ENCODE results near the gene MAPK10. TPM values are rescaled to one million over a fixed set of nuclear protein-coding genes. Genes with fewer than 3 reads are reported as not detected.

MAPK10 gene
- total RNA-seq, 1 donor from 2014 or later: 19.2 TPM

DNA sequence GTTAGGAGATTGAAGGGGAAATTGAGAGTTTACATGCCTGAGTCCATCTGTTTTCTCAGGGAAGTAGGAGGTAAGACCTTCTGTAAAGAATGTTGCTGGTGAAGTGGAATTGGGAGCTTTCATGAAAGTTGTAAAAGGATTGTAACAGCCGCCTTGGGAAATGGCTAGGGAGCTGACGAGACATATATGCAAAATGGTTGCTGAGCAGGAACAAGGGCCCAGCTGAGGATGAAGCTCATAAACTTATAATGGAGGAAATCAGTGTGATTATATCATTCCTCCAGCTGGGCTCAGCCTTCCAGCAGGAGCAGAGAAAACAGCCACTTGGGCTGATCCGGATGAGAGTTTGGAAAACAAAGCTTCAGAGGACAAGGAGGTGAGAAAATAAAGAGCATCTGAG is 208.7 kb downstream of the MAPK10 start:
- Mint-ChIP-seq H3K36me3 (ENCODE audit: unreplicated experiment) (peaks cover 3% of the 10 kb centered on the region), H3K9me3 (ENCODE audit: unreplicated experiment) (peaks cover 4% of the 10 kb centered on the region), H3K27ac (ENCODE audit: unreplicated experiment) (no peak overlapping the region), H3K27me3 (ENCODE audit: unreplicated experiment) (peaks cover 10% of the 10 kb centered on the region), H3K4me1 (ENCODE audit: unreplicated experiment) (no peaks in the 10 kb centered on the region), H3K4me3 (ENCODE audit: unreplicated experiment) (no peak overlapping the region)
- DNase-seq (ENCODE audit: extremely low spot score, unreplicated experiment): no peak
- TF ChIP-seq, protein P1, sequence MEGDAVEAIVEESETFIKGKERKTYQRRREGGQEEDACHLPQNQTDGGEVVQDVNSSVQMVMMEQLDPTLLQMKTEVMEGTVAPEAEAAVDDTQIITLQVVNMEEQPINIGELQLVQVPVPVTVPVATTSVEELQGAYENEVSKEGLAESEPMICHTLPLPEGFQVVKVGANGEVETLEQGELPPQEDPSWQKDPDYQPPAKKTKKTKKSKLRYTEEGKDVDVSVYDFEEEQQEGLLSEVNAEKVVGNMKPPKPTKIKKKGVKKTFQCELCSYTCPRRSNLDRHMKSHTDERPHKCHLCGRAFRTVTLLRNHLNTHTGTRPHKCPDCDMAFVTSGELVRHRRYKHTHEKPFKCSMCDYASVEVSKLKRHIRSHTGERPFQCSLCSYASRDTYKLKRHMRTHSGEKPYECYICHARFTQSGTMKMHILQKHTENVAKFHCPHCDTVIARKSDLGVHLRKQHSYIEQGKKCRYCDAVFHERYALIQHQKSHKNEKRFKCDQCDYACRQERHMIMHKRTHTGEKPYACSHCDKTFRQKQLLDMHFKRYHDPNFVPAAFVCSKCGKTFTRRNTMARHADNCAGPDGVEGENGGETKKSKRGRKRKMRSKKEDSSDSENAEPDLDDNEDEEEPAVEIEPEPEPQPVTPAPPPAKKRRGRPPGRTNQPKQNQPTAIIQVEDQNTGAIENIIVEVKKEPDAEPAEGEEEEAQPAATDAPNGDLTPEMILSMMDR (IDR thresholded peaks at IDR 0.05): no peak

DNA sequence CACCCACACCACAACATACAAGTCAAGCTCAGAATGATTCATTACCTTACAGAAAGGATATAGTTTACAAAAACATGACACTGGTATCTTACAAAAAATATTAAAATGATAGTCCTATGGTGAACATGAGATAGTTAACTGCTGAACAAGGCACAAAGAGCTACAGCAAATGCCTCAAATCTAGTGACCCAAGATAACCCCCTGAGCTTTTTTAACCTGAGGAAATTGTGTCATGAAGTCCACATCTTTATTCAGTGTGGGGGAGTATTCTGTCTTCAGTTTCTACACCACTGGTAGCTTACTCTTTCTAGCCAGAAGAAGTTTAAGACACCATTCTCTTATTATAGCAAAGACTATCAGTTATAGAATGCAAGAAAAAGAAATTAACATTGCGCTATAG is 218.7 kb downstream of the MAPK10 start:
- Mint-ChIP-seq H3K36me3 (ENCODE audit: unreplicated experiment) (no peaks in the 10 kb centered on the region), H3K27ac (ENCODE audit: unreplicated experiment) (no peak overlapping the region), H3K27me3 (ENCODE audit: unreplicated experiment) (peaks cover under 1% of the 10 kb centered on the region), H3K4me1 (ENCODE audit: unreplicated experiment) (no peaks in the 10 kb centered on the region), H3K4me3 (ENCODE audit: unreplicated experiment) (no peak overlapping the region), H3K9me3 (ENCODE audit: unreplicated experiment) (no peaks in the 10 kb centered on the region)
- TF ChIP-seq, protein P1 (IDR thresholded peaks at IDR 0.05): no peak
- no peak for DNase-seq (ENCODE audit: extremely low spot score, unreplicated experiment)

DNA sequence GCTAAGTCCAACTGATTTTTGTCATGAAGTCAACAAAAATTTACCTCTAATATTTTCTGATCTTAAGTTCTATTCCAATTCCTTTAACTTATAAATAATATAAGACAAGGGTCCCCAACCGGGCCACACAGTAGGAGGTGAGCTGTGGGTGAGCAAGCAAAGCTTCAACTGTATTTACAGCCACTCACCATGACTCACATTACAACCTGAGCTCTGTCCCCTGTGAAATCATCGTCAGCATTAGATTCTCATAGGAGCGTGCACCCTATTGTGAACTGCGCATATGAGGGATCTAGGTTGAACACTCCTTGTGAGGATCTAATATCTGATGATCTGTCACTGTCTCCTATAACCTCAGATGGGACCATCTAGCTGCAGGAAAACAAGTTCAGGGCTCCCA is 227.4 kb downstream of the MAPK10 start:
- TF ChIP-seq, protein P1 (IDR thresholded peaks at IDR 0.05): no peak
- no peaks in the 10 kb centered on the region for H3K36me3 Mint-ChIP-seq (ENCODE audit: unreplicated experiment)
- H3K4me1 Mint-ChIP-seq (ENCODE audit: unreplicated experiment): no peaks in the 10 kb centered on the region
- no peak overlapping the region for H3K4me3 Mint-ChIP-seq (ENCODE audit: unreplicated experiment)
- H3K27me3 Mint-ChIP-seq (ENCODE audit: unreplicated experiment): no peaks in the 10 kb centered on the region
- no peak overlapping the region for H3K27ac Mint-ChIP-seq (ENCODE audit: unreplicated experiment)
- no peak for DNase-seq (ENCODE audit: extremely low spot score, unreplicated experiment)
- no peaks in the 10 kb centered on the region for H3K9me3 Mint-ChIP-seq (ENCODE audit: unreplicated experiment)

DNA sequence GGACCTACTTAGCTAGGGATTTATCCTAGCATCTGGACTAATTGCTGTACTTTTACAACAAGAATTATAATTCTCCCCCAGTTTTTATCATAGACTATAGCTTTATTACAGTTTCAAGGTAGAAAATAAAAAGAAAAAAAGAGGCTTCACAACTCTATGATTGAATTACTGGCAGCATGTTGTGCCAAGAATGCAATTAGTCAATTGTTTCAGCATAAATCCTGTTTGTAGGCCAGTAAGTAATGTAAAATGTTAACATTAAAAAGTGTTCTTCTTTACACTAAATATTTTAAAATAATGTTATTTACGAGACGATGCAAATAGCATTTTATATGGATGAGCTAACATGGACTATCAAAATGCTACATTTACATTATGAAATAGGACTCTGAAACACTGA is 228.4 kb downstream of the MAPK10 start:
- no peaks in the 10 kb centered on the region for H3K27me3 Mint-ChIP-seq (ENCODE audit: unreplicated experiment)

DNA sequence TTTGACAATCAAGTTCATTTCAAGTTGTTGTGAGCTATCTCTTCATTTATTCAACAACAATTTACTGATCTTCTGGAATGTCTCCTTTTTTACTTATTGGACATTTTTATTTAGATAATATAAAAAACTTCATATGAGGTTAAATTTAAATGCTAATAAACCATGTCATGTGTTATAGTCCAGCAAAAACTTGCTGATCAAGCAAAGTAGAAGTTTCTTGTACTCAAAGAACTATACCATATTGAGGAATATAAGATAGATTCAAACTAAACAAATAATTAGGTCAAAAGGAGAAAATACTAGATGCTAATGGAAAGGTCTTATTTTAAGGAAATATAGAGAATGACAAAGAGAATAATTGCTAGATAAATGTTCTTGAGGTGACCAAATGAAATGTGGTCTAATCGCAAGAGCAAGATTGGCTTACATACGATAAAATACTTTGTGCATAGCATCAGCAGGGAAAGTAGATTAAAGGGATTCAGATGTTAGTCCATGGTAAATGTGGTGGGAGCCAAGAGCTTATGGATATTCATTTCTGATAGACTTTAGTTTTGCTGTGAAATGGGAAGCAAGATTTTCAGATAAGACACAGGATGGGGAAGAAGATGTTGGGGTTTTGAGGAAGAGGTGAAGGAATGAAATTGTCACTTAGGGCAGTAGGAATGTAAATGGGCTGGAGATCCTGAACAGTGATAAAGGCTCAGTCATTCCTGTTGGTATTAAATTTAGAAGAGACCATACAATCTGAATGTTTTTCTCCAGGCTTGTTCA is 229.5 kb downstream of the MAPK10 start:
- Mint-ChIP-seq H3K36me3 (ENCODE audit: unreplicated experiment) (no peaks in the 10 kb centered on the region), H3K27ac (ENCODE audit: unreplicated experiment) (no peak overlapping the region), H3K27me3 (ENCODE audit: unreplicated experiment) (no peaks in the 10 kb centered on the region), H3K4me1 (ENCODE audit: unreplicated experiment) (no peaks in the 10 kb centered on the region), H3K4me3 (ENCODE audit: unreplicated experiment) (no peak overlapping the region), H3K9me3 (ENCODE audit: unreplicated experiment) (no peaks in the 10 kb centered on the region)
- no peak for DNase-seq (ENCODE audit: extremely low spot score, unreplicated experiment)
- TF ChIP-seq, protein P1 (IDR thresholded peaks at IDR 0.05): no peak

More for the DNA sequence above, 228.4 kb downstream of the MAPK10 start:
- TF ChIP-seq, protein P1 (IDR thresholded peaks at IDR 0.05): no peak
- no peak overlapping the region for H3K4me3 Mint-ChIP-seq (ENCODE audit: unreplicated experiment)
- no peak for DNase-seq (ENCODE audit: extremely low spot score, unreplicated experiment)
- H3K4me1 Mint-ChIP-seq (ENCODE audit: unreplicated experiment): no peaks in the 10 kb centered on the region
- H3K27ac Mint-ChIP-seq (ENCODE audit: unreplicated experiment): no peak overlapping the region
- H3K9me3 Mint-ChIP-seq (ENCODE audit: unreplicated experiment): no peaks in the 10 kb centered on the region
- H3K36me3 Mint-ChIP-seq (ENCODE audit: unreplicated experiment): no peaks in the 10 kb centered on the region

All from osteocyte (in vitro differentiated cells).